Activated naive CD4-positive, alpha-beta T cell (primary cell): ENCODE measurements around the gene TELO2.
"Not testable (repeated sequence)": the region's sequence is repeated elsewhere in the genome, so short reads cannot be mapped to it uniquely, and the experiment has no call there.

Experiments used
- DNase-seq, 4 experiments: peaks; one replicate each; lab custom pipeline; 2025; lab: John Stamatoyannopoulos, UW

Gene TELO2

DNA sequence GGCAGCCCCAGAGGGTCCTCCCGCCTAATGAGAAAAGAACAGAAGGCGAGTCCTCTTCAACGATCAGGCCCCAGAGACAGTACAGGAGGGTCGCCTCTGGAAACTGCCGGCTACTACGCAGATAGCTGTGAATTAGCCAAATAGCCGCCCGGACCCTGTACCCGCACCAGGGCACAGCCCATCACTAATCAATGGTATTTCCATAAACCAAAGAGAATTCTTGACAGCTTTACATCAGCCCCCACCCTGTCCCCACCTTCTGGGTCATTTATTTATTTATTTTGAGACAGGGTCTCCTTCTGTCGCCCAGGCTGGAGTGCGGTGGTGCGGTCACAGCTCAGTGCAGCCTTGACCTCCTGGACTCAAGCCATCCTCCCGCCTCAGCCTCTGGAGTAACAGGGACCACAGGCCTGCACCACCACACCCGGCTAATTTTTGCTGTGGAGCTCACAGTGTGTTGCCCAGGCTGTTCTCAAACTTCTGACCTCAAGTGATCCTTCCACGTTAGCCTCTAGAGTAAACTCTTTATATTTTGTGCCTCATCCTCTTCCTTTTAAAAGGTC is 17.5 kb upstream of the TELO2 start:
- no peak for DNase-seq

DNA sequence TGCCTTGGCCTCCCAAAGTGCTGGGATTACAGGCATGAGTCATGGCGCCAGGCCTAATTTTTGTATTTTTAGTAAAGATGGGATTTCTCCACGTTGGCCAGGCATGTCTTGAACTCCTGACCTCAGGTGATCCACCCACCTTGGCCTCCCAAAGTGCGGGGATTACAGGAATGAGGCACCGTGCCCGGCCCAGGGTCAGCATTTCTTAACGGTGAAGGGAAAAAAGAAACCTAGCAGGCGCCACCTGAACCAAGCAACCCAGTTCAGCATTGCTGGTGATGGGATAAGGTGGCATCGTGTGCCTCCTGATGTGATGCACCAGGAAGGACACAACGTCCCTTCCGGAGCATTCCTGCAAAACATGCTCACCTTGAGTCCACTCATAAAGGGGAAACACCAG is 16.1 kb upstream of the TELO2 start:
- no peak for DNase-seq

DNA sequence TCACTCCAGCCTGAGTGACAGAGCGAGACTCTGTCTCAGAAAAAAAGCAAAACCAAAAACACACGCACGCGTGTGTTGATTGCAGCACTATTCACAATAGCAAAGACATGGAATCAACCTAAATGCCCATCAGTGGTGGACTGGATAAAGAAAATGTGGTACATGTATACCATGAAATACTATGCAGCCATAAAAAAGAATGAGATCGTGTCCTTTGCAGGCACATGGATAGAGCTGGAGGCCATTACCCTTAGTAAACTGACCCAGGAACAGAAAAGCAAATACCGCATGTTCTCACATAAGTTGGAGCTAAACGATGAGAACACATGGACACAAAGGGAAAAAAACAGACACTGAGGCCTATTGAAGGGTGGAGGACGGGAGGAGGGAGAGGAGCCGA is 14.2 kb upstream of the TELO2 start:
- DNase-seq, result not testable (repeated sequence)

DNA sequence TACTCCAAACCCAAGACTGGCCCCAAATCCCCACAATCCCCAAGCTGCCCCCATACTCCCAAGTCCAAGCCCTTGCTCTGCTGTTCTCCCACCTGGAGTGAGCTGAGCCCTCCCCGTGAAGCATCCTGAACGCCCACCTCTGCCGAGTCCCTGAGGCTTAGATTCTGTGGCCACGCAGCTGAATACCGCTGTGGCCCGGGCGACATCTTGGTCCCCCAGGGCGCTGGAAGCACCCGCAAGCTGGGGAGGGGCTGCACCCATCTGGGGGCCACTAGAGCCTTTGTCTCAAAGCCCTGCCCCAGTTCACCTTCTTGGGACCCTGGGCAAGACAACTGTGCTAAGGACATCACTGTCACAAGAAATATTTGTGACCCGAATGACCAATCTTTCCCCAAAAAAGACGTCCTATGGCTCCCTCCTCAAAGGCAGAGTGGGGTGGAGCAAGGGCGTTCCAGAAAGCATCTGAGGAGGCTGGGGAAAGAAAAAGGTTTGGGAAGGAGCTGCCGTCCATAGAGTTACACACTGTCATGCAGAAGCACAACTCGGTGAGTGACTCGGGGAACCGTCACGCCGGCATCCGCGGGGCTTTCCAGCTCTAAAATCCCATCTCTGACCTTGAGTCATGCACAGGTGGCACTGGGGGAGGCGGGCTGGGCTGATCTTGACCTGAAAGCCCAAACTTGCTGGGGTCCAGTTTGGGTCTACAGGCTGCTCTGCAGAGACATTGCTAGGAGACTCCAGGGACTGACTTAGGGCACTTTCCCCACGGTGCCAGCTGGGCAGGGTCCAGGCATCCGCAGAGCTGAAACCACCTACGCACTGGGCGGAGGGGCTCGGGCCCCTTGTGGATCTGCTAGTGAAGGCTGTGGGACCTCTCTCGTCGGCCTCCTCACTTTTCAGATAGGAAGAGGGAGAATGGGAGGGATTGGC is 11.0 kb upstream of the TELO2 start:
- DNase-seq, result no peak

DNA sequence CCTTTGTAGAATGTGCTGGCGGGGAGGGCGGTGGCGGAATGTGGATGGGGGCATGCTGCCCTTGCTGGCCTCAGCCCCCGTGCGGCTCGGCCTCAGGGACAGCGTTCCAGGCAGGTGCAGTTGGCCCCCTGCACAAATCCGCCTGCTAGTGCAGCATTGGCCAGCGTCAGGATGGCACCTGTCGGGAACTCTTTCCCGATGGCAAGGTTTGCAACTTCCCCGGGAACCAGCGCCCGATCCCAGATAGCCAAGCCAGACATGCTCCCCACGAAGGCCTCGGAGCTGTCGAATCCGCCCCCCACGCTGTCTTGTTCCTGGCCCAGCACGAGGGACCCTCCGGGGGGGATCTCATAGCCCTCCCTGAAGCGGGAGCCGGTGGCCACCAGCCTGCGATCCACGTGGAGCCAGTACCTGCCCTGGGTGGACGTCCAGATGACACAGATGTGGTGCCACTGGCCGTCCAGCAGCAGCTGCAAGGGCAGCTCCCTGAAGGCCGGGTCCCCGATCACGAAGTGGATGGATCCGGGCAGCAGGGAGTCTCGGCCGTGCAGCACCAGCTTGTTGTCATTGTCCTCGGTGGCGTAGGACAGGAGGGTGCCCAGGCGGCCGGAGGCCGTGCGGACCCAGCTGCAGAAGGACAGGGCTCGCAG is 7.2 kb upstream of the TELO2 start:
- no peak for DNase-seq

DNA sequence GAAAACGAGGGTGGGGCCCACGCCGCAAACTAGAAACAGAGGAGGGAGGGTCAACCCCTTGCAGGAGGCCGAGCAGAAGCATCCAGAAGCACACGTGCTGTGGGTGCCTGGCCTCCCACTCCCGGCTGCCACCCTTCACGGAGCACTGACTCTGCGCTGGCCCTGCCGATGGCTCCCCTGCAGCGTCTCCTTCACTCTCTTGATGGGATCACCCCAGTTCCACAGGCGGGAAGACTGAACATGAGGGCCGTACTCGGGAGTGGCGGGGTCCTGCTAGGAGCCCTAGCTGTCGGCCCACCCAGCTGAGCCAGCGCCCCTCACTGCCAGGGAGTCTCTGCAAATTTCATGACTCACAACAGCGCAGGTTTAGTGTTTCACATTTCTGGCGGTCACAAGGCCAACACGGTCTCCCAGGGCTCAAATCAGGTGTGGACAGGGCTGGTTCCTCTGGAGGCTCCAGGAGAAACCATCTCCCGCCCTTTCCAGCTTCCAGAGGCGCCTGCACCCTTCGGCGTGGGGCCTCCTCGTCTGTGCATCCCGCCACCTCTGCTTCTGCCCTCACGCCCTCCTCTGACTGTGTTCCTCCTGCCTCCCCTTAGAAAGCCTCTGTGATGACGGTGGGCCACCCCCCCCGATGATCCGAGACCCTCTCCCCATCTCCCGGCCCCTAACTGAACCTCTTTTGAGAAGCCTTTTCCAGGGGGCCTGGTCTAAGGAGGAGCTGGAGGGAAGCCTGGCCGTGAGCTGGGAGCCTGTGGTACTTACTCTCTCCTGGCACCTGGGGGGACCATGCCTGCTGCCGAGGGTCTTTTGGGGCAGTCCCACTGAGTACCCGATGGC is 6.4 kb upstream of the TELO2 start:
- no peak for DNase-seq

DNA sequence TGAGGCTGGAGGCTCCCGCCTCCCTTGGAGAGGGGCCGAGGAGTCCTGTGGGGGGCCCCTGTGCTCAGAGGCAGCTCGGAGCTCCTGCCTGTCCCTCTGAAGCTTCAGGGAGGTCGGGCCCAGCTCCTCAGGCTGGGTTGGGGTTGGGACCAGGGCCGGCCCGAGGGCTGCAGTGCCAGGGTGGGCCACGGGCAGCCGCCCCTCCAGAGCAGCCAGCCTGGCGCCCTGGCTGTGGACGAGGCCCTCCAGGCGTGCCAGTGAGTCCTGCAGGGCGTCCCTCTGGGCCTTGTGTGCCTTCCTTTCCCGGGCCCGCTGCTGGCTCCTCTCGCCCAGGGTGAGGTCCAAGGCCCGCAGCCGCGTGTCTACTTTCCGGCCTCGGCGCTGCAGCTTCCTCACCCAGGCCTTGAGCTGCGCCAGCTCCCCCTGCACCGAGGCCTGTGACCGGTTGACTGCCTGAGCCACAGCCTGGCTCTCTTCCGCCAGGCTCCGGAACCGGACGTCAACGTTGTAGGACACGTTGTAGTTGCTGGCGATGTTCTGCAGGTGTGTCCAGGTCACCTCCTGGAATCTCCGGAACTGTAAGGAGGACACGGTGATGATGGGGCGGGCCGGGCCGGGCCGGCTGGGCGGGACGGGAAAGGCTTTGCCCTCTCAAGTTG is 5.6 kb upstream of the TELO2 start:
- DNase-seq, result no peak

DNA sequence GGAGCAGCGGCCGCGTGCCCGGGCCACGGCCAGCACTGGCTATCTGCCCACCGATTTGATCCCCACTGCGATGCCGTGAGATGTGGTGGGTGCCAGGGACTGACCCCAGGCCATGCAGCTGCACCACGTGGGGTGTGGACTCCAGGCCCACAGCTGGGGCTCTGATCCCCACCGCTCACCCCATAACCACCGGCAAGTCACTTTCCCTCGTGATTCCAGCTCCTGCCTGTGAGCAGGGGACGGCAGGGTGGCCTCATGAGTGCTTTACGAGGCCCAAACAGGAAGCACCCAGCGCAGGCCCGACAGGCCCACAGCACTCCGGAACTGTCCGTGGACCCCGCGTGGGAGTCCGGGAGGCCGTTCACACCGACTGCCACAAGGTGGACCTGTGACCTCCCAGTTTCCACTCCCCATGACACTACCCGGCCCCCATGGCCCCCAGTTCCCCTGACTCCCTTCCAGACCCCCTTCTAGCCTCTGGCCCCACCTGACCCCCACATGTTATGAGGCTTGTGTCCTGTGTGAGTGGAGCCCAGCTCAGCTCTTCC is 5.0 kb upstream of the TELO2 start:
- no peak for DNase-seq

DNA sequence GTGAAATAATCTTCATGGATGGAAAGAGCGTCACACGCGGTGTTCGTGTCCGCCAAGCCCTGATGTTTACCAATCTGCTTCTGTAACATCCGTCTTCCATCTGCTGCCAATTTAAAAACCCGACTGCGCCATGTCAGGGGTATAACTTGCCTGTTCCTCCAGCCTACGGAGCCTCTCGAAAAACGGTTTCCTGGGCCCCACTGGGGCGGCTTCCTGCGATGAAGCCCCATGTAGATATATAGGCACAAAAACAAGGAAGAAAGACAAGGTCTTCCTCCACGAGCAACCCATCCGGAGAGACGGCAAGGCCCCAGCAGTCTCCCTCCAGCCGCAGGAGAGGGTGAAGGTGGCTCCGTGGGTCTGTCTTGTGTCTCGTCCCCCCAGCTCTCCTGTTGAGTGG is 4.5 kb upstream of the TELO2 start, which contains the start of gene PTX4:
Gene PTX4 (minus strand): TSS at position 326 of the 400 bp plus-strand sequence. CDS start 35 bp downstream, at position 291.
- DNase-seq, result no peak

DNA sequence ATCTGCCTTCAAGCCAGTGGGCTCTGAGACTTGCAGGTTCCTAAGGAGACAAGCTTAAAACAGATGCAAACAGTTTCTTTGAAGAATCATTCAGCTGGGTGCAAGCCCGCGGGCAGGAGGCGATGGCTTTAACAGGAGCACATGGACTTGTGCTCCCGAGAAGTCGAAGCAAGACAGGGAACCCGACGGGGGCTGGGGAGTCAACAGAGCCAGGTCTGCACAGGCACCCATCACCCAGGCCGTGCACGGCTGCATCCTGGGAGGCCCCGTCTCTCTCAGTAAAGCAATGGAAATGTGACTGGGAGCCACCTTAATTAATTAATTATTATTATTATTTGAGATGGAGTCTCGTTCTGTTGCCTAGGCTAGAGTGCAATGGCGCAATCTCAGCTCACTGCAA is 4.1 kb upstream of the TELO2 start:
- no peak for DNase-seq

DNA sequence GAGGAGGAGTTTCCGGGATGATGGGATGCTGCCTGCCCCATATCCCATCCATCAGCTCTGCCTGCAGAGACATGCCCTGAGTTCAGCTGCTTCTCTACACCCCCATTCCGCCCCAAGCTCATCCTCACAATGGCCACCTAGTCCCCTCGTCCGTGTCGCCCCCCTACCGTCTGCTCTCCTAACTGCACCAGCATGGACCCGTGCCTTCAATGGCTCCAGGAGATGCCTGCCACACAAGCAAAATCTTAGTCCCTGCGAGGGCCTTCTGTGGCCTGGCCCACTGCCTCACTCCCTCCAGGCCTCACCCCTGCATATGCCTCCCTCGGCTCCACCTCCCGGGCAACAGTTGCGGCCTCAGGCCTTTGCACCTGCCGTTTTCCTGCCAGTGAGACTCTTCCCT is 1.8 kb upstream of the TELO2 start:
- DNase-seq, result no peak

DNA sequence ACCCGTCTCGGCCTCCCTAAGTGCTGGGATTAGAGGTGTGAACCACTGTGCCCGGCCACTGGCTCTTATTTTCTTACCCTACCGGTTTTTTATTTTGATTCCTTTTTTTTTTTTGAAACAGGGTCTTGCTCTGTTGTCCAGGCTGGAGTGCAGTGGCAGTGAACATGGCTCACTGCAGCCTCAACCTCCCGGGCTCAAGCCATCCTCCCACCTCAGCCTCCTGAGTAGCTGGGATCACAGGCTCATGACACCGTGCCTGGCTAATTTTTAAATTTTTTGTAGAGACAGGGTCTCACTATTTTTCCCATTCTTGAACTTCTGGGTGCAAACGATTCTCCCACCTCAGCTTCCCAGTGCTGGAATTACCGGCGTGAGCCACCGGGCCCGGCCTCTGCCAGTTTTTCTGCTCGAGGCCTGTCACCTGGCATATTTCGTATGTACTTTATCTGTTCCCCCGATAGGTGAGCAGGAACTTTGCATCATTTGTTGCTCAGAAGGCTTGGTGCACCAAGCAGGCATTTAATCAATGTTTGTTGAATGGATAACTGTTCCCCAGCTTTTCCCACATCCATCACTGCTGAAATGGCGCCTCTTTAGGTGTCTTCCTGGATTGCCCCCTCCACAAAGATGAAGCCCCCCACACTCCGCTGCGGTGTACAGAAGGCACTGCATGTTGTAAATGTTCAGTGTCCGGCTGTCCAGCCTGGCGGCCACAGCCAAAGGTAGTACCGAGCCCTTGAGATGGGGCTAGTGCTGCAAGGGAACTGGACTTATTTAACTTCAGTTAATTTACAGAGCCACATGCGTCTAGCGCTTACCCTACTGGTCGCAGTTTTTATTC is 858 bp upstream of the TELO2 start:
- DNase-seq, result no peak

DNA sequence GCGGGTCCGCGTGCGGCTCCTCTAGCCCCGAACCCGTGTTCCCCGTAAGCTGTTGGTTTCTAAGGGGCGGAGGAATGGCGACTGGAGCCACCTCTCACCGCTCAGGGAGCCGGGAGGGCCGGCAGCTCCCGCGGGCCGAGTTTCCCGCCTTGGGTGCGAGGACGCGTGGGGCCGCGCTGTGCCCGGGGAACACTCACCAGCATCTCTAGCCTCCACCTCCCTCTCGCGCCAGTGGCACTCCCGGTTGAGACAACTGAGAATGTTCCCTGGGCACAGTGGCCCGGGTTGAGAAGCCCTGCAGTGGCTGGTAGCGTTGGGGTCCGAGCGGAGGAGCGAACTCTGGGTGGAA is 560 bp downstream of the TELO2 start:
- DNase-seq, result no peak

DNA sequence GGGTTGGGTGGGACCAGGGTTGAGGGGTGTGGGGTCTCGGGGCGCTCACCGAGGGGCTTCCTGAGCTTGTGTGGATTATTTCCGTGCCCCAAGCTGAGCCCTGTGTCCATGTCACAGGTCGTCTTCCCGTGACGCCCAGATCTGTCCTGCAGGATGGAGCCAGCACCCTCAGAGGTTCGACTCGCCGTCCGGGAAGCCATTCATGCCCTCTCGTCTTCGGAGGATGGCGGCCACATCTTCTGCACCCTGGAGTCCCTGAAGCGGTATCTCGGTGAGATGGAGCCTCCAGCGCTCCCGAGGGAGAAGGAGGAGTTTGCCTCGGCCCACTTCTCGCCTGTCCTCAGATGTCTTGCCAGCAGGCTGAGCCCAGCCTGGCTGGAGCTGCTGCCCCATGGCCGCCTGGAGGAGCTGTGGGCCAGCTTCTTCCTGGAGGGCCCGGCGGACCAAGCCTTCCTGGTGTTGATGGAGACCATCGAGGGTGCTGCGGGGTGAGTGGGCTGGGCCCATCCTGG is 1.0 kb downstream of the TELO2 start:
- no peak for DNase-seq

DNA sequence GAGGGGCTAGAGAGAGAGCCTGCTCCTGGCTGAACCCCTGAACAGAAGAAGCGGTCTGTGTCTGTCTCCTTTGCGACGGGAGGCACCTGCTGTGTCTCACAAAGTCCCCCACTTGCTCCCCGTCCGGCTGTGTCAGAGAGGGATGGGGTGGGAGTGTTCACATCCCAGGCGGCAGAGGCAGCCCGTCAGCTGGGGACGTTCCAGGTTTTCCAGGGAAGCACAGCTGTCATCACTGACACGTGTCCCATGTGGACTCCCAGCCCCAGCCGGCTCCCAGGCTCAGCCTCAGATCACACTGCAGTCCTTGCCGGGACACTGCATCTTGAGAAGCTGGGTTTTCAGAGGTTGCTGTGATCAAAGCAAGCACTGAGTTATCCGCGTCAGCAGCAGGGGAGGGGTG is 1.6 kb downstream of the TELO2 start:
- no peak for DNase-seq

DNA sequence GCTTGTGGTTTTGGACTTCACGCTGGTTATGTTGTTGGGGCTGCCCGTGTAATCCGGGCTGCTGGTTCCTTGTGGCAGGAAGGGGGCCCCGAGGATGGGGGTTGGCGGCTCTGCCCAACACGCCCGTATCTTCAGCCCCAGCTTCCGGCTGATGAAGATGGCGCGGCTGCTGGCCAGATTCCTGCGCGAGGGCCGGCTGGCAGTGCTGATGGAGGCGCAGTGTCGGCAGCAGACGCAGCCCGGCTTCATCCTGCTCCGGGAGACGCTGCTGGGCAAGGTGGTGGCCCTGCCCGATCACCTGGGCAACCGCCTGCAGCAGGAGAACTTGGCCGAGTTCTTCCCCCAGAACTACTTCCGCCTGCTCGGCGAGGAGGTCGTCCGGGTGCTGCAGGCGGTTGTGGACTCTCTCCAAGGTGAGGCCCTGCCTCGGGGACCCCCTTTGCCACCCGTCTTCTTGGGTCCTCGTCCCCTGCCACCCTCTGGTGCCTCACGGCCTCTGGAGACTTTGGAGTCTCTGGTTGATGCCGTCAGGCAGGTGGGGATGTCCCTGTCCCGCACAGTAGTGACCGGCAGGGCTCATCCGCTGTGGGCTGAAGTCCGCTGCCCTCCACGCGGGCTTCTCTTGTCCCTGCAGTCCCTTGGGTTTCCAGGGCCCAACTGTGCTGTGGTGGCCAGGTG is 2.2 kb downstream of the TELO2 start:
- DNase-seq, result no peak

DNA sequence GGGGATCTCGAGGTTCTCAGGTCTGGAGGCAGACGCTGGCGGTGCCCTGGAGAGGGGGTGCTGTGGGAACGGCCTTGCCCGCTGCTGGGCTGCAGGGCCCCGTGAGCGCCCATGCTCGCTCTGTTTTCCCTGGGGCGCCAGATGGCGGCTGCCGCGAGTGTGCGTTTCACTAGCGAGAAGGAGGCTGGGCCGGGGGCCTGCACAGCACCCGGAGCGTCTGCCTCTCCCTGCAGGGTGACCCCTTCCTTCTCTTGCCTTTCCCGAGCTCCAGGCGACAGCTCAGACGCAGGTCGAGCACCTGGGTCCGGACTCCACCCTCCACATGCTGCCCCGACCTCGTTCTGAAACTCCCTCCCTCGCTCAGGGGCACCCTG is 2.7 kb downstream of the TELO2 start:
- DNase-seq, result no peak

DNA sequence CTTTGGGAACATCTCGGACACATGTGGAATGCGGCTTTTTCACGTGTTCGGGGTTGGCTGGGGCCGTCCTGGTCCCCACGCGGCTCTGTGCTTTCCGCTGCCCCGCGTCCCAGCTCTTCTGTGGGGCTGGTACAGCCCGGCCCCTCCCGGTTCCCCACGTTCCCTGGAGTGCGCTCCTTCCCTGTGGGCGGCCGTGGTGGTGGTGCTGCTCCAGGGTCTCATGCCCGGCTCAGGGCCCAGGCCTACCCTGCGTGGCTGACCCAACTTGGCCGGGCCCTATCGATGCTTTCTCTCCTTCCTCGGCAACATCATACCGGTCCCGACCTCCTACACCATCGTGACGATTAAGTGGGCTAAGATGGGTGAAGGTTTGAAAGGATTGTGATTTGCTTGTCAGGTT is 3.3 kb downstream of the TELO2 start:
- no peak for DNase-seq

DNA sequence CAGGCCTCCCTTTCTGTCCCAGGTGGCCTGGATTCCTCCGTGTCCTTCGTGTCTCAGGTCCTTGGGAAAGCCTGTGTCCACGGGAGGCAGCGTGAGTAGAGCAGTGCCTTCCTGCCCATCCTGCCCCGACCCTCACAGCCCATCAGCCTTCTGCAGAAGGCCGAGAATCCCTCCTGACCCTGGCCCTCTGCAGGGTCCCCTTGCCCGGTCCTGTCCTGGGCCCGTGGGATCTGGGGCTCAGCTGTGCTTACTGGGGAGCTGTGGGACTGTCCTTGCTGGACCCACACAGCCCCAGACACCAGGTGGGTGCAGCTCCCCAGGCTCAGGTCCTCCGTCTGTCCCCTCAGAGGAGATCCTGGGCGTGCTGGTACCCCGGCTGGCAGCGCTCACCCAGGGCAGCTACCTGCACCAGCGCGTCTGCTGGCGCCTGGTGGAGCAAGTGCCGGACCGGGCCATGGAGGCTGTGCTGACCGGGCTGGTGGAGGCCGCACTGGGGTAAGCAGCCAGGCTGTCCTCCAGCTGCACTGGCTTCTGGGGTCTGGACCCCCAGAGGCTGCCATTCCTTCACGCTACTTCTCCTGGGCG is 3.9 kb downstream of the TELO2 start:
- DNase-seq, result no peak
